NCI-H446 treated with DMSO at 0.1 percent for 48 hours (cell line): ENCODE measurements around the gene UBE2V1.

ENCODE experiments used
- DNase-seq: peaks from one replicate; lab custom pipeline; 2025; lab: John Stamatoyannopoulos, UW

Gene UBE2V1

GRCh38 chr20:50043573-50044352 is 69.2 kb downstream of the UBE2V1 start:
- DNase-seq = no peak

- DNase-seq = no peak
These were observed 70.3 kb downstream of the UBE2V1 start for GRCh38 chr20:50042370-50043313.

GRCh38 chr20:50041246-50041873 is 71.6 kb downstream of the UBE2V1 start:
- no peak for DNase-seq

GRCh38 chr20:50040432-50041245 is 72.3 kb downstream of the UBE2V1 start:
- no peak for DNase-seq

GRCh38 chr20:50039706-50040431 is 73.1 kb downstream of the UBE2V1 start:
- no peak for DNase-seq

GRCh38 chr20:50038574-50038991 is 74.4 kb downstream of the UBE2V1 start:
- DNase-seq = no peak

- no peak for DNase-seq
These were observed 74.8 kb downstream of the UBE2V1 start for GRCh38 chr20:50038169-50038568.

- DNase-seq = no peak
These were observed 75.4 kb downstream of the UBE2V1 start for GRCh38 chr20:50037575-50037974.

GRCh38 chr20:50037123-50037522 is 75.8 kb downstream of the UBE2V1 start:
- no peak for DNase-seq

- DNase-seq = no peak
These were observed 76.2 kb downstream of the UBE2V1 start for GRCh38 chr20:50036703-50037102.

GRCh38 chr20:50034567-50035180 is 78.3 kb downstream of the UBE2V1 start:
- peak; percentile 77 for DNase-seq

- DNase-seq = no peak
These were observed 79.8 kb downstream of the UBE2V1 start for GRCh38 chr20:50032955-50033666.
